CD4-positive, alpha-beta T cell treated with Interleukin-15 for 1 hour (primary cell): ENCODE data around the gene BABAM2.

Experiments used
- DNase-seq: peaks from one replicate; pipeline ENCODE4 v3.0.0-alpha.2; 2020

Gene BABAM2

GRCh38 chr2:28135799-28136198, 245.3 kb downstream of the BABAM2 start:
- no peak for DNase-seq

GRCh38 chr2:28136556-28136955, 246.0 kb downstream of the BABAM2 start:
- DNase-seq, result no peak

GRCh38 chr2:28137221-28137620, 246.7 kb downstream of the BABAM2 start:
- no peak for DNase-seq

GRCh38 chr2:28142386-28142785, 251.9 kb downstream of the BABAM2 start:
- no peak for DNase-seq

- DNase-seq, result no peak
Observed at GRCh38 chr2:28148000-28148399, 257.5 kb downstream of the BABAM2 start.

GRCh38 chr2:28148566-28148965, 258.0 kb downstream of the BABAM2 start:
- DNase-seq, result no peak

- no peak for DNase-seq
Observed at GRCh38 chr2:28150236-28150915, 259.8 kb downstream of the BABAM2 start.

- no peak for DNase-seq
Observed at GRCh38 chr2:28150994-28151393, 260.5 kb downstream of the BABAM2 start.

GRCh38 chr2:28152585-28153280, 262.2 kb downstream of the BABAM2 start:
- DNase-seq, result no peak

GRCh38 chr2:28153851-28154250, 263.3 kb downstream of the BABAM2 start:
- DNase-seq, result no peak

GRCh38 chr2:28155086-28155485, 264.6 kb downstream of the BABAM2 start:
- no peak for DNase-seq

- DNase-seq, result no peak
Observed at GRCh38 chr2:28155627-28156026, 265.1 kb downstream of the BABAM2 start.

- DNase-seq, result no peak
Observed at GRCh38 chr2:28158791-28159190, 268.3 kb downstream of the BABAM2 start.

GRCh38 chr2:28160986-28161425, 270.5 kb downstream of the BABAM2 start:
- no peak for DNase-seq

GRCh38 chr2:28161466-28161865, 270.9 kb downstream of the BABAM2 start:
- no peak for DNase-seq

- DNase-seq, result no peak
Observed at GRCh38 chr2:28162564-28162963, 272.0 kb downstream of the BABAM2 start.

GRCh38 chr2:28163028-28163427, 272.5 kb downstream of the BABAM2 start:
- DNase-seq, result no peak

- no peak for DNase-seq
Observed at GRCh38 chr2:28163627-28164279, 273.2 kb downstream of the BABAM2 start.

GRCh38 chr2:28164280-28164801, 273.8 kb downstream of the BABAM2 start:
- no peak for DNase-seq

- no peak for DNase-seq
Observed at GRCh38 chr2:28165087-28165635, 274.6 kb downstream of the BABAM2 start.

- DNase-seq, result no peak
Observed at GRCh38 chr2:28166956-28167355, 276.4 kb downstream of the BABAM2 start.

GRCh38 chr2:28168376-28168775, 277.8 kb downstream of the BABAM2 start:
- no peak for DNase-seq

GRCh38 chr2:28169492-28169891, 279.0 kb downstream of the BABAM2 start:
- no peak for DNase-seq
